ENCODE results near the gene IL17B.

Gene IL17B

DNA sequence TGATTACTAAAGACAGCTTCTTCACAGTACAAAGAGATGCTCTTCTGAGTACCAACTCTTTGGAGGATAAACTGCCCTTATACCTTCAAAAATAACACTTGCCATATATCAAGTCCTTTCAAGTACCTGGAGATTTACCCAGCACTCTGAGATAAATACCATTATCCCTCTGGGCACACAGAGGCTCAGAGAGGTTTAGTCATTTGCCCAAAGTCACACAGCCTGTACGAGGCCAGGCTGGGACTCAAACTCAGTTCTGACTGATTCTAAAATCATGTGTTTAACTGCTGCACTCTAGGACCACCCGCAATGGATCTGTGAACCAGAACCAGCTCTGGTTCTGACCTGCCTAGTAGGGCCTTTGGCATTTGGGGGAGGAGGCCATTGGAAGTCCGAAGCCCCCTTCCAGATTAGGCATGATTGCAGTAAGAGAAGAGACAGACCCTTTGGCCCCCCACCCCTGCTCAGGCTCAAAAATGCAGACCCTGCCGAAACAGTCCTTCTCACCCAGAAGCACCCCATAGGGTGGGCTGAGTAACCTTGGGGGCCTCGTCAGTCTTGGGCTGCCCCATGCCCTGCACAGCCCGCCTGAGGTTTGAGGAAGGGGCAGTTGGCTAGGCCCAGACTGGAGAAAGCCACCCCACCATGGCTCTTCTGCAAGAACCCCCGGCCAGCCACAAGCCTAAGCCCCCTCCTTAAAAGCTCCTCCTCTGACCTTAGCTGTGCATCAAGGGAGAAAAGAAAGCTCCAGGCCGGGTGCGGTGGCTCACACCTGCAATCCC, 32.8 kb upstream of the IL17B start:
- H3K4me1 ChIP-seq (ENCODE audit: control insufficient read depth, low read length), result peaks cover 1% of the 10 kb centered on the region; the same call in 1 of the 2 replicates
- no peaks in the 10 kb centered on the region for H3K36me3 ChIP-seq (ENCODE audit: control insufficient read depth, low read length)
- no peaks in the 10 kb centered on the region for H4K20me1 ChIP-seq (ENCODE audit: control insufficient read depth, insufficient read depth, low read depth, low read length)
- no peak overlapping the region for H3K4me2 ChIP-seq (ENCODE audit: low read length)
- no peaks in the 10 kb centered on the region for H3K79me2 ChIP-seq (ENCODE audit: control insufficient read depth, low read length)
- H3K27ac ChIP-seq (ENCODE audit: low read depth, low read length), result no peak overlapping the region
- no peaks in the 10 kb centered on the region for H3K9me2 ChIP-seq (replicated peaks; ENCODE audit: control insufficient read depth, low read length)
- peaks cover 30% of the 10 kb centered on the region for H3K27me3 ChIP-seq (ENCODE audit: control insufficient read depth, low read length)
- no peak overlapping the region for H3K4me3 ChIP-seq (ENCODE audit: low read length)
- no peaks in the 10 kb centered on the region for H3F3A ChIP-seq (ENCODE audit: control insufficient read depth, insufficient read depth)
- TF ChIP-seq EZH2phosphoT487 (IDR thresholded peaks at IDR 0.05; ENCODE audit: borderline replicate concordance, low read length), result no peak
- no peaks in the 10 kb centered on the region for H3K9me3 ChIP-seq (ENCODE audit: control insufficient read depth, insufficient read depth, low read length)

GRCh38 chr5:149410721-149411432, 31.8 kb upstream of the IL17B start:
- H4K20me1 ChIP-seq (ENCODE audit: control insufficient read depth, insufficient read depth, low read depth, low read length), result no peaks in the 10 kb centered on the region
- H3K36me3 ChIP-seq (ENCODE audit: control insufficient read depth, low read length), result no peaks in the 10 kb centered on the region
- H3K9me2 ChIP-seq (replicated peaks; ENCODE audit: control insufficient read depth, low read length), result no peaks in the 10 kb centered on the region
- H3K27ac ChIP-seq (ENCODE audit: low read depth, low read length), result no peak overlapping the region
- H3K27me3 ChIP-seq (ENCODE audit: control insufficient read depth, low read length), result peaks cover 30% of the 10 kb centered on the region
- no peak overlapping the region for H3K4me3 ChIP-seq (ENCODE audit: low read length)
- H3K4me1 ChIP-seq (ENCODE audit: control insufficient read depth, low read length), result peaks cover 7% of the 10 kb centered on the region; the same call in 1 of the 2 replicates
- no peaks in the 10 kb centered on the region for H3K79me2 ChIP-seq (ENCODE audit: control insufficient read depth, low read length)
- H3F3A ChIP-seq (ENCODE audit: control insufficient read depth, insufficient read depth), result no peaks in the 10 kb centered on the region
- H3K4me2 ChIP-seq (ENCODE audit: low read length), result no peak overlapping the region
- TF ChIP-seq EZH2phosphoT487 (IDR thresholded peaks at IDR 0.05; ENCODE audit: borderline replicate concordance, low read length), result no peak
- no peaks in the 10 kb centered on the region for H3K9me3 ChIP-seq (ENCODE audit: control insufficient read depth, insufficient read depth, low read length)

- no peaks in the 10 kb centered on the region for H4K20me1 ChIP-seq (ENCODE audit: control insufficient read depth, insufficient read depth, low read depth, low read length)
- H3K4me1 ChIP-seq (ENCODE audit: control insufficient read depth, low read length), result peaks cover 7% of the 10 kb centered on the region; the same call in 1 of the 2 replicates
- TF ChIP-seq EZH2phosphoT487 (IDR thresholded peaks at IDR 0.05; ENCODE audit: borderline replicate concordance, low read length), result no peak
- TF ChIP-seq CTCF (IDR thresholded peaks at IDR 0.05; ENCODE audit: low read depth, low read length, poor library complexity, severe bottlenecking), result no peak
- H3K9me2 ChIP-seq (replicated peaks; ENCODE audit: control insufficient read depth, low read length), result no peaks in the 10 kb centered on the region
- peaks cover 30% of the 10 kb centered on the region for H3K27me3 ChIP-seq (ENCODE audit: control insufficient read depth, low read length)
- no peak overlapping the region for H3K4me2 ChIP-seq (ENCODE audit: low read length)
- no peak overlapping the region for H3K4me3 ChIP-seq (ENCODE audit: low read length)
- no peaks in the 10 kb centered on the region for H3K36me3 ChIP-seq (ENCODE audit: control insufficient read depth, low read length)
- H3K9me3 ChIP-seq (ENCODE audit: control insufficient read depth, insufficient read depth, low read length), result no peaks in the 10 kb centered on the region
- H3K27ac ChIP-seq (ENCODE audit: low read depth, low read length), result no peak overlapping the region
- no peaks in the 10 kb centered on the region for H3F3A ChIP-seq (ENCODE audit: control insufficient read depth, insufficient read depth)
- no peaks in the 10 kb centered on the region for H3K79me2 ChIP-seq (ENCODE audit: control insufficient read depth, low read length)
Measured at GRCh38 chr5:149410071-149410470, 31.0 kb upstream of the IL17B start.

DNA sequence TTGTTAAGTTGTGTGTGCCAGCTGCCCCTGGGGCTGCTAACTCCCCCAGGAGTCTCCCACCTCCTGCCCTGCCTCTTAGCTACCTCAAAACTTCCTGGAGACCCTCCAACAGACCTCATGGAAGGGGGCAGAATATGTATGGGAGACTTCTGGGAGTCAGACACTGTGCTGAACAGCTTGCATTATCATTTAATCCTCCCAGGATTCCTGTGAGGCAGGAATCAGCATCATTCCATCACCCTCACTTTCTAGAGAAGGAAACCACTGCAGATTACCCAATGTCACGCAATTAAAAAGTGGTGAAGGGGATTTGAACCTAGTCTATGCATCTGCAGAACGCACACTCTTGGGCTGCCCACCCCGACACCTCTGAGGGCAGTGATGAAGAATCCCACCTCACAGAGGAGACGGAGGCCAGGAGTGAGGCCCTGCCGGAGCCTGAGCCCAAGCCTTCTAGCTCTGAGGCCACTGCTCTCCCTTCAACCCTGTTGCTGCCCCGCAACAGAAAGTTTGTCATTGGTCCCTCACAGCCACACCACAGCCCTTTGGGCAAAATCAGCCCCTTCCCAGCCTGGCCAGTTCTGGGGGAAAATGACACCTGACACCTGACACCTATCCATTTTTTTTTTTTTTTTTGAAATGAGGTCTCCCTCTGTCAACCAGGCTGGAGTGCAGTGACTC, 30.3 kb upstream of the IL17B start:
- no peak overlapping the region for H3K4me3 ChIP-seq (ENCODE audit: low read length)

More for the DNA sequence above, 30.3 kb upstream of the IL17B start:
- Histone ChIP-seq H3K27ac (ENCODE audit: low read depth, low read length) (no peak overlapping the region), H3K27me3 (ENCODE audit: control insufficient read depth, low read length) (peaks cover 30% of the 10 kb centered on the region), H3K9me3 (ENCODE audit: control insufficient read depth, insufficient read depth, low read length) (no peaks in the 10 kb centered on the region), H3K36me3 (ENCODE audit: control insufficient read depth, low read length) (no peaks in the 10 kb centered on the region), H3K4me1 (ENCODE audit: control insufficient read depth, low read length) (peaks cover 7% of the 10 kb centered on the region; the same call in 1 of the 2 replicates), H3K9me2 (replicated peaks; ENCODE audit: control insufficient read depth, low read length) (no peaks in the 10 kb centered on the region), H3F3A (ENCODE audit: control insufficient read depth, insufficient read depth) (no peaks in the 10 kb centered on the region), H3K79me2 (ENCODE audit: control insufficient read depth, low read length) (no peaks in the 10 kb centered on the region), H4K20me1 (ENCODE audit: control insufficient read depth, insufficient read depth, low read depth, low read length) (no peaks in the 10 kb centered on the region), H3K4me2 (ENCODE audit: low read length) (no peak overlapping the region)
- TF ChIP-seq EZH2phosphoT487 (IDR thresholded peaks at IDR 0.05; ENCODE audit: borderline replicate concordance, low read length), result no peak
- TF ChIP-seq CTCF (IDR thresholded peaks at IDR 0.05; ENCODE audit: low read depth, low read length, poor library complexity, severe bottlenecking), result no peak

Data from DOHH2 (cell line).